ENCODE data around the gene CACNA1S.

- no peak for TF ChIP-seq RAD21 (IDR thresholded peaks at IDR 0.05; ENCODE audit: low read depth)
- TF ChIP-seq YY1 (IDR thresholded peaks at IDR 0.05; ENCODE audit: low read depth) = no peak
- no peak for TF ChIP-seq EP300 (IDR thresholded peaks at IDR 0.05; ENCODE audit: borderline replicate concordance)
- no peak for TF ChIP-seq REST (IDR thresholded peaks at IDR 0.05; ENCODE audit: low read depth)
These were observed 554 bp downstream of the CACNA1S start for GRCh38 chr1:201111672-201112071.
